Glomerular visceral epithelial cell (primary cell): ENCODE results near the gene GHRH.

Source experiments
- DNase-seq: peaks from one replicate; pipeline ENCODE4 v3.0.0-alpha.2; 2016; ENCODE audit errors: extremely low spot score

GHRH gene

GRCh38 chr20:37238426-37238825 is 23.2 kb downstream of the GHRH start:
- no peak for DNase-seq

- no peak for DNase-seq
These were observed 24.0 kb downstream of the GHRH start for GRCh38 chr20:37237656-37238055.

- DNase-seq, result no peak
These were observed 25.2 kb downstream of the GHRH start for GRCh38 chr20:37236462-37236861.

- DNase-seq, result no peak
These were observed 26.5 kb downstream of the GHRH start for GRCh38 chr20:37235065-37235464.

GRCh38 chr20:37234254-37234581 is 27.4 kb downstream of the GHRH start:
- no peak for DNase-seq

GRCh38 chr20:37233548-37234253 is 27.9 kb downstream of the GHRH start:
- no peak for DNase-seq

- no peak for DNase-seq
These were observed 29.5 kb downstream of the GHRH start for GRCh38 chr20:37231947-37232630.

- no peak for DNase-seq
These were observed 31.4 kb downstream of the GHRH start for GRCh38 chr20:37230200-37230599.

GRCh38 chr20:37229357-37229756 is 32.3 kb downstream of the GHRH start:
- DNase-seq, result no peak

- DNase-seq, result no peak
These were observed 33.0 kb downstream of the GHRH start for GRCh38 chr20:37228656-37229055.

GRCh38 chr20:37228082-37228481 is 33.5 kb downstream of the GHRH start:
- no peak for DNase-seq

- DNase-seq, result no peak
These were observed 34.7 kb downstream of the GHRH start for GRCh38 chr20:37226889-37227288.

- no peak for DNase-seq
These were observed 36.5 kb downstream of the GHRH start for GRCh38 chr20:37225146-37225545.

- DNase-seq, result peak; percentile 67
These were observed 38.6 kb downstream of the GHRH start for GRCh38 chr20:37223053-37223452.

GRCh38 chr20:37222086-37222485 is 39.5 kb downstream of the GHRH start:
- DNase-seq, result no peak

- no peak for DNase-seq
These were observed 40.9 kb downstream of the GHRH start for GRCh38 chr20:37220731-37221130.

GRCh38 chr20:37219751-37220668 is 41.6 kb downstream of the GHRH start:
- no peak for DNase-seq

- no peak for DNase-seq
These were observed 42.6 kb downstream of the GHRH start for GRCh38 chr20:37218976-37219375.

- DNase-seq, result no peak
These were observed 43.2 kb downstream of the GHRH start for GRCh38 chr20:37218441-37218840.

GRCh38 chr20:37209661-37210314 is 51.8 kb downstream of the GHRH start:
- DNase-seq, result peak; percentile 9

- DNase-seq, result no peak
These were observed 52.4 kb downstream of the GHRH start for GRCh38 chr20:37209193-37209592.

GRCh38 chr20:37207171-37207570 is 54.4 kb downstream of the GHRH start:
- no peak for DNase-seq
